Activated CD8-positive, alpha-beta T cell treated with anti-CD3 and anti-CD28 coated beads for 36 hours (primary cell): ENCODE results near the gene RNU5B-1. TPM values are rescaled to one million over a fixed set of nuclear protein-coding genes. Genes with fewer than 3 reads are reported as not detected.

ENCODE experiments used
- ATAC-seq: fragments of 200-7000 bp; cut with Tn5 transposase; one replicate; pipeline ENCODE4 v1.10.0; 2021; ENCODE audit warnings: mild to moderate bottlenecking, moderate library complexity
- CTCF ChIA-PET: fragments of 350-600 bp; sonication (Branson Sonifier 250); formaldehyde crosslinking; loops from one replicate; lab custom pipeline; 2021; ENCODE audit warnings: antibody characterized with exemption; lab: Charles Lee
- POLR2A ChIA-PET: fragments of 350-600 bp; sonication (Branson Sonifier 250); formaldehyde crosslinking; loops from one replicate; lab custom pipeline; 2021; ENCODE audit warnings: antibody characterized with exemption; lab: Charles Lee
- DNase-seq: peaks from one replicate; pipeline ENCODE4 v3.0.0-alpha.2; 2020
- H3K27ac Mint-ChIP-seq: one replicate; pipeline ENCODE4 v1.8.0; 2021; ENCODE audit warnings: mild to moderate bottlenecking, mixed read lengths
- H3K27me3 Mint-ChIP-seq: one replicate; pipeline ENCODE4 v1.8.0; 2021; ENCODE audit warnings: mixed read lengths
- H3K36me3 Mint-ChIP-seq: one replicate; pipeline ENCODE4 v1.8.0; 2021; ENCODE audit warnings: low read depth, mixed read lengths
- H3K4me1 Mint-ChIP-seq: one replicate; pipeline ENCODE4 v1.8.0; 2021; ENCODE audit warnings: low read depth, mixed read lengths
- H3K4me3 Mint-ChIP-seq: one replicate; pipeline ENCODE4 v1.8.0; 2021; ENCODE audit warnings: mild to moderate bottlenecking, moderate library complexity, mixed read lengths
- H3K9me3 Mint-ChIP-seq: one replicate; pipeline ENCODE4 v1.8.0; 2021; ENCODE audit warnings: mixed read lengths
- CTCF ChIP-seq: fragments of 200-600 bp; IDR thresholded peaks from one replicate; pipeline ENCODE4 v1.8.0; 2022; ENCODE audit warnings: antibody characterized with exemption, mild to moderate bottlenecking
- intact Hi-C: fragments of 100-400 bp; cut with micrococcal nuclease; formaldehyde crosslinking; loops from one replicate; pipeline ENCODE4 v1.10.0; 2022
- total RNA-seq, 2 experiments: library from RNA; stranded (reverse); gene quantifications; one replicate each; pipeline ENCODE4 v1.2.3, GENCODE V29; 2021

RNU5B-1 gene
- not detected for total RNA-seq

- TF ChIP-seq CTCF = peak; percentile 95
- Mint-ChIP-seq H3K4me1 (peaks cover 26% of the 10 kb centered on the region), H3K27ac (peak within 1 kb of the TSS; percentile 98), H3K27me3 (no peaks in the 10 kb centered on the region), H3K4me3 (peak within 1 kb of the TSS; percentile 93), H3K36me3 (no peaks in the 10 kb centered on the region), H3K9me3 (no peaks in the 10 kb centered on the region)
- ChIA-PET CTCF (interaction anchor here (0.7 to 2.7 kb wide), 6 partner anchors 9 to 120 kb away, joined by 3 to 11 read pairs (median 8); partner anchors contain the start of genes CLPX and PARP16), POLR2A (interaction anchor here (0.6 to 3.1 kb wide), 66 partner anchors 8 to 1200 kb away, joined by 3 to 80 read pairs (median 4); partner anchors contain the start of genes CILP, CLPX, DENND4A and DIS3L)
- DNase-seq (peak; percentile 89), ATAC-seq (peak; percentile 74)
- intact Hi-C loops = loop anchor here (1.0 kb wide), 1 partner anchor 8 kb away; the partner anchor contains the start of gene RNU5A-1
Measured at GRCh38 chr15:65304381-65305149, at the start of gene RNU5B-1. Gene RNU5B-1, plus strand, starts transcription at chr15:65304677.

GRCh38 chr15:65254758-65255157 is 49.7 kb upstream of the RNU5B-1 start:
- no peak for TF ChIP-seq CTCF
- H3K27me3 Mint-ChIP-seq = no peaks in the 10 kb centered on the region
- no peaks in the 10 kb centered on the region for H3K9me3 Mint-ChIP-seq
- peaks cover 9% of the 10 kb centered on the region for H3K4me1 Mint-ChIP-seq
- ATAC-seq (no peak), DNase-seq (no peak)
- CTCF ChIA-PET = no interaction called here
- peaks cover 10% of the 10 kb centered on the region for H3K36me3 Mint-ChIP-seq
- POLR2A ChIA-PET = interaction anchor here (1.1 kb wide), 1 partner anchor 69 kb away, joined by 3 read pairs; no protein-coding TSS in a partner anchor
- H3K27ac Mint-ChIP-seq = no peak overlapping the region
- intact Hi-C loops = no loop called here
- no peak overlapping the region for H3K4me3 Mint-ChIP-seq

- no peak overlapping the region for H3K4me3 Mint-ChIP-seq
- POLR2A ChIA-PET = interaction anchor here (1.1 kb wide), 1 partner anchor 70 kb away, joined by 3 read pairs; no protein-coding TSS in a partner anchor
Measured at GRCh38 chr15:65255486-65256140, 48.9 kb upstream of the RNU5B-1 start.

GRCh38 chr15:65258375-65259262 is 45.9 kb upstream of the RNU5B-1 start:
- no peaks in the 10 kb centered on the region for H3K4me1 Mint-ChIP-seq
- no peaks in the 10 kb centered on the region for H3K27me3 Mint-ChIP-seq

More at GRCh38 chr15:65255486-65256140, 48.9 kb upstream of the RNU5B-1 start:
- H3K36me3 Mint-ChIP-seq = peaks cover 14% of the 10 kb centered on the region
- no peak for ATAC-seq
- no peak for TF ChIP-seq CTCF
- H3K9me3 Mint-ChIP-seq = no peaks in the 10 kb centered on the region
- no peaks in the 10 kb centered on the region for H3K27me3 Mint-ChIP-seq
- CTCF ChIA-PET = no interaction called here
- no peak overlapping the region for H3K27ac Mint-ChIP-seq
- peaks cover under 1% of the 10 kb centered on the region for H3K4me1 Mint-ChIP-seq
- no peak for DNase-seq
- intact Hi-C loops = no loop called here

More at GRCh38 chr15:65258375-65259262, 45.9 kb upstream of the RNU5B-1 start:
- POLR2A ChIA-PET = interaction anchor here (1.4 kb wide), 1 partner anchor 12 kb away, joined by 3 read pairs; no protein-coding TSS in a partner anchor
- H3K9me3 Mint-ChIP-seq = no peaks in the 10 kb centered on the region
- intact Hi-C loops = no loop called here
- CTCF ChIA-PET = interaction anchor here (0.6 to 2.4 kb wide), 4 partner anchors 9 to 50 kb away, joined by 3 to 7 read pairs (median 4); no protein-coding TSS in a partner anchor
- ATAC-seq (no peak), DNase-seq (no peak)
- no peak for TF ChIP-seq CTCF
- no peak overlapping the region for H3K4me3 Mint-ChIP-seq
- H3K36me3 Mint-ChIP-seq = peaks cover 29% of the 10 kb centered on the region
- no peak overlapping the region for H3K27ac Mint-ChIP-seq
